ENCODE measurements around the gene CNTNAP1. TPM values are rescaled to one million over a fixed set of nuclear protein-coding genes. Genes with fewer than 3 reads are reported as not detected.
A peak's percentile ranks its signal among the peaks of the same experiment; 100 is the strongest.

The CNTNAP1 gene
- total and polyA plus RNA-seq, 9 of the 15 experiments (the other 6 are each of a cell fraction or from before 2014, with no cell fraction given): 0.10 to 1.8 (median 0.62) TPM

DNA sequence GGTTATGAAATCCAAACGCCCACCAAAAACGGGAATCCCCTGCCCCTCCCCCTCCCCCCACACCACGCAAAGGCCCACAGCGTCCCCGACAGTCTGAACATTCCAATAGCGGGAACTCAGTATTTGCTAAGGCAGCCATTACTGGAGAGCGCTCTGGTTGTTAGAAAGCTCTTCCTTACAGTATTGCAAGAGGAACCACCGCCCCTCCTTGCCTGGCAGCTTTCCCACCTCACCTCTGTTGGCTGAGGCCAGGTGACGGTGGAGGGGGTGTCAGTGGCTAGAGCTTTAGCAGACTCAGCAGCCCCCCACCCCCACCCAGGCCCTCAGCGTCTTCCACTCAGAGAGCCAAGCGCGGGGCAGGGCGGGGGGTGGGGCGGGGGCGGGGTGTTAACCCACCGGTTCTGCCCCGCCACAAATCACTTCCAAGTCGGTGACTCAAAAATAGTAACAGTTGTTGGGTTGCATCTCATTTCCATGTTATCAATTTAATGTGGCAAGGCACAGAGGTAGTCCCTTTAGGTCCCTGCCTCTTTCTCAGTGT is 3.3 kb upstream of the CNTNAP1 start (continued):
- no peak for TF ChIP-seq PRPF4 (IDR thresholded peaks at IDR 0.05; ENCODE audit: insufficient read depth, low read depth, low read length, poor library complexity, severe bottlenecking)
- 0 out of 2 replicates have a peak, but pooled peaks have one; percentile 27 for TF ChIP-seq EGR1 (conservative IDR thresholded peaks at IDR 0.05)
- no peak for TF ChIP-seq ZNF224 (CRISPR knock-in tag; IDR thresholded peaks at IDR 0.05)
- TF ChIP-seq, protein P1, sequence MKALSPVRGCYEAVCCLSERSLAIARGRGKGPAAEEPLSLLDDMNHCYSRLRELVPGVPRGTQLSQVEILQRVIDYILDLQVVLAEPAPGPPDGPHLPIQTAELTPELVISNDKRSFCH (CRISPR knock-in tag; IDR thresholded peaks at IDR 0.05): no peak
- TF ChIP-seq, protein P1 (tag; IDR thresholded peaks at IDR 0.05): no peak
- TF ChIP-seq, protein P2, sequence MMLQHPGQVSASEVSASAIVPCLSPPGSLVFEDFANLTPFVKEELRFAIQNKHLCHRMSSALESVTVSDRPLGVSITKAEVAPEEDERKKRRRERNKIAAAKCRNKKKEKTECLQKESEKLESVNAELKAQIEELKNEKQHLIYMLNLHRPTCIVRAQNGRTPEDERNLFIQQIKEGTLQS (IDR thresholded peaks at IDR 0.05): no peak
- TF ChIP-seq, protein P2 (CRISPR knock-in tag; conservative IDR thresholded peaks at IDR 0.05): no peak
- TF ChIP-seq ESRRA (IDR thresholded peaks at IDR 0.05; ENCODE audit: borderline replicate concordance, low read depth): no peak

Measured in K562 (cell line).